Gastrocnemius medialis (tissue), 4 donors: ENCODE results near the gene KLRB1. TPM values are rescaled to one million over a fixed set of nuclear protein-coding genes. Genes with fewer than 3 reads are reported as not detected.
"Not testable (repeated sequence)": the region's sequence is repeated elsewhere in the genome, so short reads cannot be mapped to it uniquely, and the experiment has no call there.

Experiments used
- ATAC-seq, 2 donors: fragments of 150-250 bp; one replicate each; pipeline ENCODE4 v1.9.1; 2016
- DNase-seq, 2 donors: peaks; one replicate each; pipeline ENCODE4 v3.0.0-alpha.2; 2019
- H3K27ac ChIP-seq, 4 donors: fragments of 200-600 bp; sonication (generic); 1 replicate in 1 of 4; 2 replicates in 3 of 4; pipeline ENCODE4 v1.5.1; 2016 to 2018; ENCODE audit warnings: mild to moderate bottlenecking in 2 of 4, moderate library complexity in 1 of 4
- H3K27me3 ChIP-seq, 3 donors: fragments of 200-600 bp; sonication (generic) in 2 of 3; 1 replicate in 1 of 3; 2 replicates in 2 of 3; pipeline versions ENCODE4 v1.5.1 to v1.6.0; 2016 to 2019; ENCODE audit warnings: mild to moderate bottlenecking in 1 of 3, moderate library complexity in 1 of 3
- H3K36me3 ChIP-seq, 2 donors: fragments of 200-600 bp; sonication (generic) in 1 of 2; one replicate each; pipeline ENCODE4 v1.5.1; 2017 to 2018
- H3K4me1 ChIP-seq, 2 donors: fragments of 200-600 bp; sonication (generic) in 1 of 2; one replicate each; pipeline ENCODE4 v1.5.1; 2016 to 2017; ENCODE audit warnings: mild to moderate bottlenecking in 2 of 2
- H3K4me3 ChIP-seq, 4 donors: fragments of 200-600 bp; sonication (generic) in 3 of 4; 1 replicate in 1 of 4; 2 replicates in 3 of 4; pipeline ENCODE4 v1.5.1; 2016 to 2019; ENCODE audit warnings: mild to moderate bottlenecking in 2 of 4
- H3K9me3 ChIP-seq, 3 donors: fragments of 200-600 bp; sonication (generic) in 2 of 3; 1 replicate in 1 of 3; 2 replicates in 2 of 3; pipeline ENCODE4 v1.5.1; 2016 to 2019
- CTCF ChIP-seq, 5 experiments: fragments of 450-650 bp in 3 of 5; fragments of 200-600 bp in 2 of 5; sonication (generic) in 2 of 5; IDR thresholded peaks in 4 of 5; conservative IDR thresholded peaks in 1 of 5; 1 replicate in 4 of 5; 2 replicates in 1 of 5; pipeline ENCODE4 v1.5.1; 2016 to 2019; ENCODE audit warnings: antibody characterized with exemption in 5 of 5, mild to moderate bottlenecking in 3 of 5, moderate library complexity in 3 of 5
- POLR2A ChIP-seq, 2 donors: fragments of 450-650 bp; IDR thresholded peaks; one replicate each; pipeline ENCODE4 v1.6.1; 2017; ENCODE audit warnings: antibody characterized with exemption in 2 of 2, mild to moderate bottlenecking in 2 of 2, moderate library complexity in 2 of 2
- in situ Hi-C, 4 donors: fragments of 200-750 bp; cut with MboI; loops; one replicate each; pipeline versions ENCODE4 v1.15.0 to v1.8.0; 2017; ENCODE audit warnings: low sequenced_read_pairs in 4 of 4
- intact Hi-C: fragments of 100-400 bp; cut with DNase I; formaldehyde crosslinking; loops from one replicate; pipeline ENCODE4 v1.15.1; 2023; ENCODE audit warnings: low total_unique reads
- total RNA-seq, 4 donors: library from RNA; depleted of rRNA; stranded (reverse); fragments of >200 nt; gene quantifications; one replicate each; pipeline versions ENCODE4 v1.1.0 to v1.2.3, GENCODE V29; 2016

Gene KLRB1
- total RNA-seq, 4 donors from 2014 or later, result 1.0 TPM; not detected in 3

- in situ Hi-C loops, result no loop called here
- Histone ChIP-seq H3K36me3 (no peaks in the 10 kb centered on the region), H3K27ac (no peak overlapping the region), H3K4me1 (no peaks in the 10 kb centered on the region), H3K9me3 (no peaks in the 10 kb centered on the region), H3K27me3 (no peaks in the 10 kb centered on the region), H3K4me3 (no peak overlapping the region)
- ATAC-seq, result no peak
- TF ChIP-seq CTCF (IDR thresholded peaks at IDR 0.05 in 4 of 5, conservative IDR thresholded peaks at IDR 0.05 in 1 of 5) (no peak), POLR2A (IDR thresholded peaks at IDR 0.05) (no peak)
- intact Hi-C loops, result no loop called here
- DNase-seq, result no peak
Observed at GRCh38 chr12:9604287-9604686, 3.4 kb downstream of the KLRB1 start.

GRCh38 chr12:9600426-9600825, 7.3 kb downstream of the KLRB1 start:
- H3K36me3 ChIP-seq, intact Hi-C loops, H3K4me1 ChIP-seq, H3K27me3 ChIP-seq, in situ Hi-C loops, H3K9me3 ChIP-seq, H3K4me3 ChIP-seq, H3K27ac ChIP-seq, ATAC-seq, DNase-seq: not testable (repeated sequence)

- DNase-seq, result no peak
- Histone ChIP-seq H3K27ac (no peak overlapping the region), H3K4me3 (no peak overlapping the region), H3K4me1 (no peaks in the 10 kb centered on the region), H3K36me3 (no peaks in the 10 kb centered on the region), H3K27me3 (no peaks in the 10 kb centered on the region), H3K9me3 (no peaks in the 10 kb centered on the region)
- TF ChIP-seq CTCF (IDR thresholded peaks at IDR 0.05 in 4 of 5, conservative IDR thresholded peaks at IDR 0.05 in 1 of 5), result no peak
- TF ChIP-seq POLR2A (IDR thresholded peaks at IDR 0.05), result no peak
- in situ Hi-C loops (loop anchor here in 1 of 4 donors (25.0 kb wide), 1 partner anchor 136 kb away; no protein-coding TSS in a partner anchor), intact Hi-C loops (no loop called here)
- no peak for ATAC-seq
Observed at GRCh38 chr12:9598363-9598762, 9.4 kb downstream of the KLRB1 start.

- intact Hi-C loops (no loop called here), in situ Hi-C loops (loop anchor here in 1 of 4 donors (25.0 kb wide), 1 partner anchor 135 kb away; no protein-coding TSS in a partner anchor)
- Histone ChIP-seq H3K9me3 (no peaks in the 10 kb centered on the region), H3K4me3 (no peak overlapping the region), H3K36me3 (no peaks in the 10 kb centered on the region), H3K4me1 (no peaks in the 10 kb centered on the region), H3K27me3 (no peaks in the 10 kb centered on the region), H3K27ac (no peak overlapping the region)
- no peak for DNase-seq
- no peak for TF ChIP-seq POLR2A (IDR thresholded peaks at IDR 0.05)
- no peak for TF ChIP-seq CTCF (IDR thresholded peaks at IDR 0.05 in 4 of 5, conservative IDR thresholded peaks at IDR 0.05 in 1 of 5)
- no peak for ATAC-seq
Observed at GRCh38 chr12:9597365-9597764, 10.4 kb downstream of the KLRB1 start.

- in situ Hi-C loops (loop anchor here in 1 of 4 donors (25.0 kb wide), 1 partner anchor 128 kb away; no protein-coding TSS in a partner anchor), intact Hi-C loops (no loop called here)
- Histone ChIP-seq H3K27me3 (no peaks in the 10 kb centered on the region), H3K27ac (no peak overlapping the region), H3K4me1 (no peaks in the 10 kb centered on the region), H3K4me3 (no peak overlapping the region), H3K36me3 (no peaks in the 10 kb centered on the region), H3K9me3 (no peaks in the 10 kb centered on the region)
- no peak for TF ChIP-seq POLR2A (IDR thresholded peaks at IDR 0.05)
- no peak for TF ChIP-seq CTCF (IDR thresholded peaks at IDR 0.05 in 4 of 5, conservative IDR thresholded peaks at IDR 0.05 in 1 of 5)
- ATAC-seq, result no peak
- DNase-seq, result no peak
Observed at GRCh38 chr12:9590441-9590840, 17.3 kb downstream of the KLRB1 start.
